Heart left ventricle (tissue), 13 donors: ENCODE results near the gene MVK.

Experiments
- CTCF ChIP-seq, 12 donors: fragments of 200-600 bp; sonication (generic) in 4 of 12; IDR thresholded peaks; one replicate each; pipeline versions ENCODE4 v1.5.0 to v1.8.0; 2018 to 2022; ENCODE audit warnings: antibody characterized with exemption in 12 of 12, mild to moderate bottlenecking in 5 of 12
- POLR2A ChIP-seq, 2 donors: fragments of 450-650 bp; IDR thresholded peaks; one replicate each; pipeline ENCODE4 v1.6.1; 2017; ENCODE audit warnings: antibody characterized with exemption in 2 of 2, mild to moderate bottlenecking in 2 of 2, moderate library complexity in 2 of 2
- donor health status: ischemic (EF 13 %, LVEDD 7.1; RV severe dilation, severe dysfunction).
- donor health status: DM: no; HTN: yes; CAD: no.
- donor health status: DM: no; HTN: no; CAD: no.
- donor health status: ischemic (EF 25% LVEDD 6.9; RV normal size, moderate dysfunction).
- donor health status: ischemic (EF 25% LVEDD 5.7; RV mildly dilated, moderate dysfunction).
- donor health status: ischemic (EF 35%, LVEDD 5.7; RV mildly dilated, moderate dysfunction).
- donor health status: nonischemic (EF 11% LVEDD 7.7; RV severe dilation, severe dysfunction).
- donor health status: DM: yes; HTN: yes; CAD: no.
- donor health status: PGD.
- donor health status: ischemic (EF 29% LVEDD 5.4; RV normal size, mild dysfunction).
- donor health status: nonischemic (EF 23%, LVEDD 6.1; RV moderate dilation, normal function).

GRCh38 chr12:109559601-109560000 is 14.0 kb upstream of the MVK start:
- TF ChIP-seq CTCF (IDR thresholded peaks at IDR 0.05) (no peak), POLR2A (IDR thresholded peaks at IDR 0.05) (no peak)
